Pancreas (tissue), 10 donors: Measurements from ENCODE around the gene BACH1. TPM values are rescaled to one million over a fixed set of nuclear protein-coding genes. Genes with fewer than 3 reads are reported as not detected.

Source experiments
- ATAC-seq, 4 donors: fragments of 200-7000 bp; cut with Tn5 transposase; one replicate each; pipeline versions ENCODE4 v1.8.0 to v1.9.1; 2020; ENCODE audit warnings: mild to moderate bottlenecking in 4 of 4, moderate library complexity in 4 of 4
- DNase-seq, 6 donors: peaks; one replicate each; pipeline ENCODE4 v3.0.0-alpha.2; 2020
- FAIRE-seq: peaks from 2 replicates; lab custom pipeline; 2012; peaks lifted over from hg19 to GRCh38; lab: Jason Lieb, UNC
- H3K27ac ChIP-seq, 4 donors: fragments of 200-600 bp; sonication (generic); 1 replicate in 3 of 4; 2 replicates in 1 of 4; pipeline versions ENCODE4 v1.5.0 to v1.8.0; 2020
- H3K27me3 ChIP-seq, 4 donors: fragments of 200-600 bp; one replicate each; pipeline ENCODE4 v1.8.0; 2021
- H3K36me3 ChIP-seq, 3 donors: fragments of 200-600 bp; sonication (generic) in 1 of 3; one replicate each; pipeline versions ENCODE4 v1.5.0 to v1.8.0; 2020 to 2021
- H3K4me1 ChIP-seq, 3 donors: fragments of 200-600 bp; one replicate each; pipeline ENCODE4 v1.8.0; 2021
- H3K4me3 ChIP-seq, 4 donors: fragments of 200-600 bp; sonication (generic) in 2 of 4; one replicate each; pipeline versions ENCODE4 v1.5.0 to v1.8.0; 2020 to 2021
- H3K9me3 ChIP-seq, 4 donors: fragments of 200-600 bp; one replicate each; pipeline ENCODE4 v1.8.0; 2021
- WGBS, 2 donors: extraction: QIAGEN DNeasy Blood & Tissue Kit; methylation state at CpG; one replicate each; pipeline ENCODE4 v1.1.7; 2013; 5-methylcytosine and 5-hydroxymethylcytosine counted together
- intact Hi-C, 3 donors: fragments of 100-400 bp; cut with DNase I; formaldehyde crosslinking; loops; one replicate each; pipeline versions ENCODE4 v1.11.1 to v1.14.2; 2022
- polyA plus RNA-seq, 2 donors: library from polyadenylated mRNA; stranded (reverse); fragments of 200-250 nt; gene quantifications; one replicate each; pipeline ENCODE4 v1.2.3, GENCODE V29; 2013
- total RNA-seq, 6 donors: library from RNA; stranded (reverse); fragmentation: NEBNext Ultra II Directional in 4 of 6; extraction: Animal tissue kit (Norgen Biotek cat#: 25700) in 4 of 6; gene quantifications; one replicate each; pipeline versions ENCODE4 v1.2.1 to v1.2.4, GENCODE V29; 2021 to 2023
- TF ChIP-seq, protein P1 (sequence below), 4 donors: fragments of 200-600 bp; sonication (generic) in 3 of 4; IDR thresholded peaks; one replicate each; pipeline versions ENCODE4 v1.5.0 to v1.8.0; 2021; ENCODE audit warnings: antibody characterized with exemption in 4 of 4
- donor health status: healthy with polysubstance abuse.
- donor health status: DM: no; HTN: no; CAD: no; lungs with moderate emphysema.
- donor health status: DM: no; HTN: no; CAD: no.
- donor health status: control.
- donor health status: control.
- donor health status: Bipolar disorder and iron deficiency.
- donor health status: DM: yes; HTN: yes; CAD: no.
- donor health status: DM: no; HTN: no; CAD: no.
- donor health status: DM: no; HTN: no; CAD: no.
- donor health status: DM: yes; HTN: yes; CAD: no.

Gene BACH1
- total and polyA plus RNA-seq, 8 donors, result 3.0 to 66.2 (median 32.0) TPM

DNA sequence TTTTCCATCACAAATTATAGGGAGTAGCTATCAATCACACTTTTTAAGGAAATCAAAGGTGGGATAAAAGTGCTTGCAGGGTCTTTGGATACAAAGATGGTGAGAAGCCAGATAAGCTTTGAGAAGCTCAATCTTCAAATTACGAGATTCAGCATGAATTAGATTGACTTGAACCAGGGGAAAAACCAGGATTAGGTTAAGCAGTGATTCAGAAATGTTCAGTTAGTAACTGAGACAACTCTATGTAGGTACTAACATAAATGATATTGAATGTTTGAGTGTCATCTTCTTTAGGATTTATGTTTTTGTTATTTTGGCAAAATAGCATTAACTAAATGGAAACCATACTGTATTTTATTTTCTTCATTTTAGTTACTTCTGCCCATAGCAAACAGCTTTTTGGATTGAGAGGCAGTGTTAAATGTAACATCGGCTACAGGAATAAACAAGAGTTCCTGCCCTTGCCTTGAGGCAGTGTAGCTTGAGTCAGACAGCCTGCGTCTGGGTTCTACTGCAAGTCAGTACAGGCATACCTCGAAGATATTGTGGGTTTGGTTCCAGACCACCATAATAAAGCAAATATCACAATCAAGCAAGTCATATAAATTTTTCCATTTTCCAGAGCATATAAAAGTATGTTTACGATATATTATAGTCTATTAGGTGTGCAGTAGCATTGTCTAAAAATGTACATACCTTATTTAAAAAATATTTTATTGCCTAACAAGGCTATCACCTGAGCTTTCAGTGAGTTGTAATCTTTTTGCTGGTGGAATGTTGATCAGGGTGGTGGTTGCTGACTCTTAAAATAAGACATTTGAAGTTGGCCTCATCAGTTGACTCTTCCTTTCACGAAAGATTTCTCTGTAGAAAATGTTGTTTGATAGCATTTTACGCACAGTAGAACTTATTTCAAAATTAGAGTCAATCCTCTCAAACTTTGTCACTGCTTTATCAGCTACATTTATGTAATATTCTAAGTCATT lies 36.9 kb upstream of the BACH1 start:
- DNase-seq, result no peak
- intact Hi-C loops, result no loop called here
- H3K4me1 ChIP-seq, result no peaks in the 10 kb centered on the region
- no peak overlapping the region for H3K4me3 ChIP-seq
- 87 to 88% methylated on average over 7 of the region's 7 CpGs for WGBS, 2 donors
- no peaks in the 10 kb centered on the region for H3K27me3 ChIP-seq
- TF ChIP-seq, protein P1, sequence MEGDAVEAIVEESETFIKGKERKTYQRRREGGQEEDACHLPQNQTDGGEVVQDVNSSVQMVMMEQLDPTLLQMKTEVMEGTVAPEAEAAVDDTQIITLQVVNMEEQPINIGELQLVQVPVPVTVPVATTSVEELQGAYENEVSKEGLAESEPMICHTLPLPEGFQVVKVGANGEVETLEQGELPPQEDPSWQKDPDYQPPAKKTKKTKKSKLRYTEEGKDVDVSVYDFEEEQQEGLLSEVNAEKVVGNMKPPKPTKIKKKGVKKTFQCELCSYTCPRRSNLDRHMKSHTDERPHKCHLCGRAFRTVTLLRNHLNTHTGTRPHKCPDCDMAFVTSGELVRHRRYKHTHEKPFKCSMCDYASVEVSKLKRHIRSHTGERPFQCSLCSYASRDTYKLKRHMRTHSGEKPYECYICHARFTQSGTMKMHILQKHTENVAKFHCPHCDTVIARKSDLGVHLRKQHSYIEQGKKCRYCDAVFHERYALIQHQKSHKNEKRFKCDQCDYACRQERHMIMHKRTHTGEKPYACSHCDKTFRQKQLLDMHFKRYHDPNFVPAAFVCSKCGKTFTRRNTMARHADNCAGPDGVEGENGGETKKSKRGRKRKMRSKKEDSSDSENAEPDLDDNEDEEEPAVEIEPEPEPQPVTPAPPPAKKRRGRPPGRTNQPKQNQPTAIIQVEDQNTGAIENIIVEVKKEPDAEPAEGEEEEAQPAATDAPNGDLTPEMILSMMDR (IDR thresholded peaks at IDR 0.05), result no peak
- H3K36me3 ChIP-seq, result no peaks in the 10 kb centered on the region
- H3K27ac ChIP-seq, result no peak overlapping the region
- H3K9me3 ChIP-seq, result no peaks in the 10 kb centered on the region
- ATAC-seq, result no peak
- FAIRE-seq, result no peak

DNA sequence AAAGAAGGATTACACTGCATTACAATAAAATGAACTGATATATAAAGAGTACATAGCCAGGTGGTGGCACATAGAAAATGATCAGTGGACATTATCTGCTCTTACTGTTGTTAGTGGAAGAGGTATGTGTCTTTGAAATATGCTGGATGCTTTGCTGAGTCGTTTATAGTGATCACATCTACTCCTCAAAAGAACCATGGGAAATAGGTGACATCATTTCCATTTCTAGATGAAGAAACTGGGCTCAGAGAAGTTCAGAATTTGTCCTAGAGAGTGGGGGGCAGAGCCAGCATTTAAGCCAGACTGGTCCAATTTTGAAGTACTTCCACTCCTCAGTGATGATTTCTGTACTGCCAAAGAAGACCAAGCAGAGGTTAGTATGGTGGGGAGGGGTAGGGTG lies 34.0 kb upstream of the BACH1 start:
- TF ChIP-seq, protein P1 (IDR thresholded peaks at IDR 0.05), result no peak
- H3K4me1 ChIP-seq, result no peaks in the 10 kb centered on the region
- no peak for DNase-seq
- H3K27me3 ChIP-seq, result no peaks in the 10 kb centered on the region
- no peaks in the 10 kb centered on the region for H3K36me3 ChIP-seq
- no peak overlapping the region for H3K4me3 ChIP-seq
- no peak overlapping the region for H3K27ac ChIP-seq
- 52 to 63% methylated on average over 1 of the region's 1 CpG for WGBS, 2 donors
- H3K9me3 ChIP-seq, result no peaks in the 10 kb centered on the region
- intact Hi-C loops, result no loop called here
- ATAC-seq, result no peak
- FAIRE-seq, result no peak

DNA sequence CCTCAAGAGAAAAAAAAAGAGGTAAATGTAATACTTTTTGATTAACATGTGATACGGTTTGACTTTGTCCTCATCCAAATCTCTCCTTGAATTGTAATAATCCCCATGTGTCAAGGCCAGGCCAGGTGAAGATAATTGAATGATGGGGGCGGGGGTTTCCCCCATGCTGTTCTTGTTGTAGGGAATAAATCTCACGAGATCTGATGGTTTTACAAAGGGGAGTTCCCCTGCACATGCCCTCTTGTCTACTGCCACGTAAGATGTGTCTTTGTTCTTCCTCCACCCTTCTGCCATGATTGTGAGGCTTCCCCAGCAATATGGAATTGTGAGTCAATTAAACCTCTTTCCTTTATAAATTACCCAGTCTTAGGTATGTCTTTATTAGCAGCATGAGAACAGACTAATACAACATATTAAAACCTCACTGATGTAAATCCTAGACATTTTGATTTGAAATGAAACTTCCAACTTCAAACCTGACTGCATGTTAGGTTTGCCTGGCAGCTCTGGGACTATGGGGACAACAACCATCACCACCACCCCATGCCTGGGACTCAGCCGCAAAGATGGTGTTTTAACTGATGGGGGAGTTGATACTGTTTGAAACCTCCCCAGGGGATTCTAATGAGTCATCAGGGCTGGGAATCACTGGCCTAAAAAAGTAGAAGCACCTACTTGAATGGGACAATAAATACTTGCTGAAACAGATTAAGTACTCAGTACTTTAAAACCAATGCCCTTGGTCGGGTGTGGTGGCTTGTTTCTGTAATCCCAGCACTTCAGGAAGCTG lies 32.8 kb upstream of the BACH1 start:
- DNase-seq, result no peak
- Histone ChIP-seq H3K4me1 (no peaks in the 10 kb centered on the region), H3K27ac (no peak overlapping the region), H3K4me3 (no peak overlapping the region), H3K9me3 (no peaks in the 10 kb centered on the region), H3K27me3 (no peaks in the 10 kb centered on the region), H3K36me3 (no peaks in the 10 kb centered on the region)
- TF ChIP-seq, protein P1 (IDR thresholded peaks at IDR 0.05), result no peak
- intact Hi-C loops, result no loop called here
- FAIRE-seq, result no peak
- ATAC-seq, result no peak
- WGBS, 2 donors, result 76 to 82% methylated on average over 6 of the region's 6 CpGs

DNA sequence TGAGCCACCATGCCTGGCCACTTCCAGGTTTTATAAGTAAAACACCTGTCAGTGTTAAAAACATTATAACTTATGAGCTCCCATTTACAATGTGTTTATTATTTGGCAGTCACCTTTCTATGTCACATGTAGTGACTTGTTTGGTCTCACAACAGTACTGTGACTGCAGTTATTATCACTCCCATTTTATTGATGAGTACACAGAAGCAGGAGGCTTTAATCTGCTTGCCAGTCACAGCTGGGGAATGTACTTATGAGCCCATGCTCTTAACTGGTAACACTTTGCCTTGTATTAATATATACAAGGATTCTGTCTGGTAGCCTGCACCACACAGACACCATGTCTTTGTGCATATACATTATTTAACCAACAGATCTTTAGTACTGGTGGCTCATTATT lies 31.1 kb upstream of the BACH1 start:
- no peak for DNase-seq
- no peaks in the 10 kb centered on the region for H3K4me1 ChIP-seq
- intact Hi-C loops, result no loop called here
- no peak for FAIRE-seq
- no peak for ATAC-seq
- H3K4me3 ChIP-seq, result no peak overlapping the region
- H3K36me3 ChIP-seq, result no peaks in the 10 kb centered on the region
- H3K27ac ChIP-seq, result no peak overlapping the region
- no peaks in the 10 kb centered on the region for H3K9me3 ChIP-seq
- H3K27me3 ChIP-seq, result no peaks in the 10 kb centered on the region
- TF ChIP-seq, protein P1 (IDR thresholded peaks at IDR 0.05), result no peak
